ENCODE data around the gene HAUS8. TPM values are rescaled to one million over a fixed set of nuclear protein-coding genes. Genes with fewer than 3 reads are reported as not detected.
A peak's percentile ranks its signal among the peaks of the same experiment; 100 is the strongest.

Gene HAUS8
- total and polyA plus RNA-seq, 2 of the 13 experiments (the other 11 are each of a cell fraction or from before 2014, with no cell fraction given), result 7.8 to 17.5 TPM

- TF ChIP-seq EED (CRISPR knock-in tag; IDR thresholded peaks at IDR 0.05) (no peak), ZNF784 (CRISPR knock-in tag; IDR thresholded peaks at IDR 0.05; ENCODE audit: borderline replicate concordance) (0 out of 2 replicates have a peak, but pooled peaks have one; percentile 14), SRSF9 (IDR thresholded peaks at IDR 0.05; ENCODE audit: borderline replicate concordance, insufficient read depth, low read depth, low read length, poor library complexity, severe bottlenecking) (no peak), ZNF235 (CRISPR knock-in tag; IDR thresholded peaks at IDR 0.05; ENCODE audit: borderline replicate concordance) (no peak), ZNF331 (CRISPR knock-in tag; IDR thresholded peaks at IDR 0.05) (no peak), MAFF (IDR thresholded peaks at IDR 0.05; ENCODE audit: low read depth, low read length) (peak; percentile 95)
Measured at GRCh38 chr19:17073869-17074633, 1.2 kb downstream of the HAUS8 start (continued).

GRCh38 chr19:17070912-17071311 is 4.3 kb downstream of the HAUS8 start:
- ATAC-seq (no peak), FAIRE-seq (no peak), DNase-seq (ENCODE audit: low spot score) (no peak)
- Histone ChIP-seq H3K79me2 (ENCODE audit: insufficient read depth, low read length) (peaks cover 25% of the 10 kb centered on the region), H3K4me3 (replicated peaks in 1 of 3; ENCODE audit: insufficient read depth in 1 of 3, low read depth in 2 of 3, low read length in 3 of 3) (no peak overlapping the region), H3K4me1 (ENCODE audit: insufficient read depth, low read length) (peaks cover 30% of the 10 kb centered on the region), H3K36me3 (replicated peaks in 1 of 2; ENCODE audit: control insufficient read depth in 1 of 2, insufficient read depth in 2 of 2, low read length in 2 of 2) (peaks cover 8 to 41% of the 10 kb centered on the region in 2 experiments), H3K27ac (ENCODE audit: extremely low read length, insufficient read depth, low read length) (no peak overlapping the region), H3K9ac (ENCODE audit: insufficient read depth, low read depth, low read length) (no peak overlapping the region), H2AFZ (ENCODE audit: low read length) (no peak overlapping the region), H3K4me2 (ENCODE audit: low read depth, low read length) (no peak overlapping the region), H4K20me1 (ENCODE audit: insufficient read depth, low read length) (no peaks in the 10 kb centered on the region), H3K9me3 (ENCODE audit: low read length) (no peaks in the 10 kb centered on the region), H3K27me3 (ENCODE audit: control insufficient read depth in 1 of 2, insufficient read depth in 2 of 2, low read length in 2 of 2) (no peaks in the 10 kb centered on the region; a peak in 1 of 5 replicates)
- ChIA-PET POLR2A (no interaction called here), CTCF (ENCODE audit: low intra/inter-chr PET ratio, low total read pairs) (no interaction called here)
- WGBS (ENCODE audit: low lambda C conversion rate), result 73% methylated on average over 7 of the region's 7 CpGs
- BruUV-seq (replicated peaks), result no TSS peak
- TF ChIP-seq BRD4 (CRISPR knock-in tag; IDR thresholded peaks at IDR 0.05) (no peak), ZXDC (CRISPR knock-in tag; IDR thresholded peaks at IDR 0.05) (no peak), BORCS8-MEF2B (CRISPR knock-in tag; IDR thresholded peaks at IDR 0.05) (no peak), FOXJ3 (CRISPR knock-in tag; IDR thresholded peaks at IDR 0.05; ENCODE audit: borderline replicate concordance) (no peak)
- intact Hi-C loops (cut with micrococcal nuclease; ENCODE audit: unreplicated experiment), result no loop called here
- in situ Hi-C loops (cut with HindIII; ENCODE audit: extremely low pct_ligation_motif_present, low pct_unique_long_range_greater_than_20kb), result no loop called here

All from HepG2 (cell line).